ENCODE data around the gene CHTF8.
"Not testable (repeated sequence)": the region's sequence is repeated elsewhere in the genome, so short reads cannot be mapped to it uniquely, and the experiment has no call there.

CHTF8 gene

DNA sequence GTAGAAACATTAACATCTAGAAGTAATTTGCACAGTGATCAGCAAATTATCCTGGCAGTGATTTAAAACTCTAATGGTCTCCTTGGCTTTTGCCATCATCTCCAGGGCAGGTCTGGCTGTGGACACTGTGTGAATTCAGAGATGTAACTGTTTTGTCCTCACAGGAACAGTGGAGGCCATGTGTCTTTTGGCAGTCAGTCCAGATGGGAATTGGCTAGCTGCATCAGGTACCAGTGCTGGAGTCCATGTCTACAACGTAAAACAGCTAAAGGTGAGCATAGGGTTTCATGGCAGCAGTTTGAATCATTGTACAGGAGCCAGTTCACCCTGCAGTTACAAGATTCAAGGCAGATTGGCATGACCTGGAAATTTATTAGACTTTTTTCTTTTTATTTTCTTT lies 27.8 kb upstream of the CHTF8 start (continued):
- TF ChIP-seq ZNF112 (tag by site-specific recombination; IDR thresholded peaks at IDR 0.05) = no peak

DNA sequence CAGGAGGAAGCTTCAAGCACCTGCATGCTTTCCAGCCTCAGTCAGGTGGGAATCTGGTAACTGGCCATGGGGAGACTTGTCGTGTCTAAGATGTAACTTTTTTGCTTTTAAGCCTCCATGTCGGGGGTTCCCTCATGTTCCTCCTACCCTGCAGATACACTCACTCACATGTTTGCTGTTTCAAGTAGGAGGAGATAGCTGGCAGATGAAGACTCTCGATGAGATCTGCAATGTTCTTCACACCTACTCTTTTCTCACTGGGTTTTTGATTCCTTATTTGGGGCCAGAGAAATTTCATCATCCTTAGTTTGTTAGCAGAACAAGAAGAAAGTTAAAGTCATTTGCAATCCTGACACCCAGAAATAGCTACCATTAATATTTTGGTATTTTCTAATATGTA lies 24.8 kb upstream of the CHTF8 start:
- CTCF ChIA-PET = interaction anchor here (0.6 to 1.9 kb wide), 4 partner anchors 7 to 567 kb away, joined by 5 to 9 read pairs (median 6); no protein-coding TSS in a partner anchor
- Histone ChIP-seq H3K9me3 (ENCODE audit: control insufficient read depth, insufficient read depth, low read depth, low read length) (no peaks in the 10 kb centered on the region), H3K4me1 (ENCODE audit: control insufficient read depth, insufficient read depth, low read length) (no peaks in the 10 kb centered on the region), H3K36me3 (ENCODE audit: control insufficient read depth in 2 of 2, insufficient read depth in 1 of 2, low read length in 2 of 2) (peaks cover 46 to 83% of the 10 kb centered on the region in 2 experiments), H3K27ac (ENCODE audit: extremely low read depth, low read depth, low read length) (no peak overlapping the region), H3K4me3 (ENCODE audit: low read depth, low read length) (no peak overlapping the region)
- POLR2A ChIA-PET = interaction anchor here (0.6 kb wide), 1 partner anchor 29 kb away, joined by 3 read pairs; no protein-coding TSS in a partner anchor
- TF ChIP-seq, protein P1, sequence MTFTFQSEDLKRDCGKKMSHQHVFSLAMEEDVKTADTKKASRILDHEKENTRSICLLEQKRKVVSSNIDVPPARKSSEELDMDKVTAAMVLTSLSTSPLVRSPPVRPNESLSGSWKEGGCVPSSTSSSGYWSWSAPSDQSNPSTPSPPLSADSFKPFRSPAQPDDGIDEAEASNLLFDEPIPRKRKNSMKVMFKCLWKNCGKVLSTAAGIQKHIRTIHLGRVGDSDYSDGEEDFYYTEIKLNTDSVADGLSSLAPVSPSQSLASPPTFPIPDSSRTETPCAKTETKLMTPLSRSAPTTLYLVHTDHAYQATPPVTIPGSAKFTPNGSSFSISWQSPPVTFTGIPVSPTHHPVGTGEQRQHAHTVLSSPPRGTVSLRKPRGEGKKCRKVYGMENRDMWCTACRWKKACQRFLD (tag by site-specific recombination; IDR thresholded peaks at IDR 0.05) = no peak
- TF ChIP-seq ZNF10 (tag by site-specific recombination; IDR thresholded peaks at IDR 0.05) (no peak), ZNF138 (tag by site-specific recombination; IDR thresholded peaks at IDR 0.05; ENCODE audit: borderline replicate concordance) (no peak), ZFP69B (tag by site-specific recombination; IDR thresholded peaks at IDR 0.05) (no peak)
- TF ChIP-seq, protein P2, sequence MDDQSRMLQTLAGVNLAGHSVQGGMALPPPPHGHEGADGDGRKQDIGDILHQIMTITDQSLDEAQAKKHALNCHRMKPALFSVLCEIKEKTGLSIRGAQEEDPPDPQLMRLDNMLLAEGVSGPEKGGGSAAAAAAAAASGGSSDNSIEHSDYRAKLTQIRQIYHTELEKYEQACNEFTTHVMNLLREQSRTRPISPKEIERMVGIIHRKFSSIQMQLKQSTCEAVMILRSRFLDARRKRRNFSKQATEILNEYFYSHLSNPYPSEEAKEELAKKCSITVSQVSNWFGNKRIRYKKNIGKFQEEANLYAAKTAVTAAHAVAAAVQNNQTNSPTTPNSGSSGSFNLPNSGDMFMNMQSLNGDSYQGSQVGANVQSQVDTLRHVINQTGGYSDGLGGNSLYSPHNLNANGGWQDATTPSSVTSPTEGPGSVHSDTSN (CRISPR knock-in tag; IDR thresholded peaks at IDR 0.05) = no peak
- TF ChIP-seq, protein P3, sequence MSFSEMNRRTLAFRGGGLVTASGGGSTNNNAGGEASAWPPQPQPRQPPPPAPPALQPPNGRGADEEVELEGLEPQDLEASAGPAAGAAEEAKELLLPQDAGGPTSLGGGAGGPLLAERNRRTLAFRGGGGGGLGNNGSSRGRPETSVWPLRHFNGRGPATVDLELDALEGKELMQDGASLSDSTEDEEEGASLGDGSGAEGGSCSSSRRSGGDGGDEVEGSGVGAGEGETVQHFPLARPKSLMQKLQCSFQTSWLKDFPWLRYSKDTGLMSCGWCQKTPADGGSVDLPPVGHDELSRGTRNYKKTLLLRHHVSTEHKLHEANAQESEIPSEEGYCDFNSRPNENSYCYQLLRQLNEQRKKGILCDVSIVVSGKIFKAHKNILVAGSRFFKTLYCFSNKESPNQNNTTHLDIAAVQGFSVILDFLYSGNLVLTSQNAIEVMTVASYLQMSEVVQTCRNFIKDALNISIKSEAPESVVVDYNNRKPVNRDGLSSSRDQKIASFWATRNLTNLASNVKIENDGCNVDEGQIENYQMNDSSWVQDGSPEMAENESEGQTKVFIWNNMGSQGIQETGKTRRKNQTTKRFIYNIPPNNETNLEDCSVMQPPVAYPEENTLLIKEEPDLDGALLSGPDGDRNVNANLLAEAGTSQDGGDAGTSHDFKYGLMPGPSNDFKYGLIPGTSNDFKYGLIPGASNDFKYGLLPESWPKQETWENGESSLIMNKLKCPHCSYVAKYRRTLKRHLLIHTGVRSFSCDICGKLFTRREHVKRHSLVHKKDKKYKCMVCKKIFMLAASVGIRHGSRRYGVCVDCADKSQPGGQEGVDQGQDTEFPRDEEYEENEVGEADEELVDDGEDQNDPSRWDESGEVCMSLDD (tag by site-specific recombination; IDR thresholded peaks at IDR 0.05) = no peak

DNA sequence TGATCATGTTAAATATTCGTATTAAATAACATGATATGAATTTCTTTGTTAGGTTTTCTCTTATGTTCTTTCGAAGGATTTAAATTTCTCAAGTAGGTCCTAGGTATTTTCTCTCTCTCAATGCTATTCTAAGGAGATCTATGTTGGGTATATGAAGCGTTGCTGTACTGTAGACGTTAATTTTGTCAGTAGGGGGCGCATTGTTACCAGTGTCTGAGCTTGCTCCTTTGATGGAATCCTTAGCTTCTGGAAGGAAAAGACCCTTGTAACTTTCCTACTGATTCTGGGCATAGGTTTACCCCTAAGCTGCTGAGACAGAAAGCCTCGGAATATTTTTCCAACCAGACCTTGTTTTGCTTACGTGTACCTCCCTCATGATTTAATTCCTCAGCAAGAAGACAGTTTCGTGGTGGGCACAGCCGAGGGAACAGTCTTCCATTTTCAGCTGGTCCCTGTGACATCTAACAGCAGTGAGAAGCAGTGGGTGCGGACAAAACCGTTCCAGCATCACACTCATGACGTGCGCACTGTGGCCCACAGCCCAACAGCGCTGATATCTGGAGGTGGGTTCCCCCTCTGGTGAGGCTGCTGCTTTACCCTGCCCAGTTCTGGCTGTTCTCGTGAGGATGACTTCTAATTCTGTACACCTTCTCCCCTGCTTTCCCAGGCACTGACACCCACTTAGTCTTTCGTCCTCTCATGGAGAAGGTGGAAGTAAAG lies 17.9 kb upstream of the CHTF8 start:
- H3K4me1 ChIP-seq (ENCODE audit: control insufficient read depth, insufficient read depth, low read length) = no peaks in the 10 kb centered on the region
- ChIA-PET POLR2A (interaction anchor here (0.6 to 1.2 kb wide), 3 partner anchors 37 to 162 kb away, joined by 3 to 7 read pairs (median 4); partner anchors contain the start of genes SNTB2 and VPS4A), CTCF (interaction anchor here (0.6 to 6.9 kb wide), 30 partner anchors 8 to 226 kb away, joined by 3 to 104 read pairs (median 4); partner anchors contain the start of genes CHTF8, SNTB2, UTP4 and VPS4A)
- TF ChIP-seq ZNF654 (tag by site-specific recombination; IDR thresholded peaks at IDR 0.05; ENCODE audit: low read depth) (peak; percentile 93), ZNF660 (tag by site-specific recombination; IDR thresholded peaks at IDR 0.05) (peak; percentile 85), SETDB1 (IDR thresholded peaks at IDR 0.05; ENCODE audit: insufficient read length, low read length) (no peak), ZNF302 (tag by site-specific recombination; IDR thresholded peaks at IDR 0.05; ENCODE audit: low read depth) (no peak), ZNF114 (tag by site-specific recombination; IDR thresholded peaks at IDR 0.05) (no peak), ZNF426 (tag by site-specific recombination; IDR thresholded peaks at IDR 0.05) (no peak)
- TF ChIP-seq, protein P4, sequence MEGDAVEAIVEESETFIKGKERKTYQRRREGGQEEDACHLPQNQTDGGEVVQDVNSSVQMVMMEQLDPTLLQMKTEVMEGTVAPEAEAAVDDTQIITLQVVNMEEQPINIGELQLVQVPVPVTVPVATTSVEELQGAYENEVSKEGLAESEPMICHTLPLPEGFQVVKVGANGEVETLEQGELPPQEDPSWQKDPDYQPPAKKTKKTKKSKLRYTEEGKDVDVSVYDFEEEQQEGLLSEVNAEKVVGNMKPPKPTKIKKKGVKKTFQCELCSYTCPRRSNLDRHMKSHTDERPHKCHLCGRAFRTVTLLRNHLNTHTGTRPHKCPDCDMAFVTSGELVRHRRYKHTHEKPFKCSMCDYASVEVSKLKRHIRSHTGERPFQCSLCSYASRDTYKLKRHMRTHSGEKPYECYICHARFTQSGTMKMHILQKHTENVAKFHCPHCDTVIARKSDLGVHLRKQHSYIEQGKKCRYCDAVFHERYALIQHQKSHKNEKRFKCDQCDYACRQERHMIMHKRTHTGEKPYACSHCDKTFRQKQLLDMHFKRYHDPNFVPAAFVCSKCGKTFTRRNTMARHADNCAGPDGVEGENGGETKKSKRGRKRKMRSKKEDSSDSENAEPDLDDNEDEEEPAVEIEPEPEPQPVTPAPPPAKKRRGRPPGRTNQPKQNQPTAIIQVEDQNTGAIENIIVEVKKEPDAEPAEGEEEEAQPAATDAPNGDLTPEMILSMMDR (tag by site-specific recombination; IDR thresholded peaks at IDR 0.05) = peak; percentile 67; the same call in 1 of the 2 replicates
- peaks cover 46 to 74% of the 10 kb centered on the region in 2 experiments for H3K36me3 ChIP-seq (ENCODE audit: control insufficient read depth in 2 of 2, insufficient read depth in 1 of 2, low read length in 2 of 2)
- H3K27ac ChIP-seq (ENCODE audit: extremely low read depth, low read depth, low read length) = no peak overlapping the region
- no peaks in the 10 kb centered on the region for H3K9me3 ChIP-seq (ENCODE audit: control insufficient read depth, insufficient read depth, low read depth, low read length)
- H3K4me3 ChIP-seq (ENCODE audit: low read depth, low read length) = no peak overlapping the region

DNA sequence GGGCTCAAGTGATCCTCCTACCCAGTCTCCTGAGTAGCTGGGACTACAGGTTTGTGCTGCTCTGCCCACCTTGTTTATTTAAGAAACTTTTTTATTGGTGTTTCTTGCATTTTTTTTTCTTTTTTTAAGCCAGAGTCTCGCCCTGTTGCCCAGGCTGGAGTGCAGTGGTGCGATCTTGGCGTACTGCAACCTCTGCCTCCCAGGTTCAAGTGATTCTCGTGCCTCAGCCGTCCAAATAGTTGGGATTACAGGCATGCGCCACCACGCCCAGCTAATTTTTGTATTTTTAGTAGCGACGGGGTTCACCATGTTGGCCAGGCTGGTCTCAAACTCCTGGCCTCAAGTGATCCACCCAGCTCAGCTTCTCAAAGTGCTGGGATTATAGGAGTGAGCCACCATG lies 17.2 kb upstream of the CHTF8 start:
- H3K36me3 ChIP-seq (ENCODE audit: control insufficient read depth in 2 of 2, insufficient read depth in 1 of 2, low read length in 2 of 2) = peaks cover 45 to 72% of the 10 kb centered on the region in 2 experiments
- not testable (repeated sequence) for H3K27ac ChIP-seq (ENCODE audit: extremely low read depth, low read depth, low read length)

More for the DNA sequence above, 17.2 kb upstream of the CHTF8 start:
- ChIA-PET POLR2A (interaction anchor here (0.6 to 1.2 kb wide), 3 partner anchors 37 to 162 kb away, joined by 3 to 7 read pairs (median 4); partner anchors contain the start of genes SNTB2 and VPS4A), CTCF (interaction anchor here (0.6 to 6.9 kb wide), 18 partner anchors 9 to 190 kb away, joined by 3 to 104 read pairs (median 4); partner anchors contain the start of genes CHTF8, UTP4 and VPS4A)
- H3K9me3 ChIP-seq (ENCODE audit: control insufficient read depth, insufficient read depth, low read depth, low read length); H3K4me1 ChIP-seq (ENCODE audit: control insufficient read depth, insufficient read depth, low read length); H3K4me3 ChIP-seq (ENCODE audit: low read depth, low read length): not testable (repeated sequence)

Measured in HEK293 (cell line).